Calu3 (cell line): Measurements from ENCODE around the gene PLAGL1. TPM values are rescaled to one million over a fixed set of nuclear protein-coding genes. Genes with fewer than 3 reads are reported as not detected.
"Not testable (repeated sequence)": the region's sequence is repeated elsewhere in the genome, so short reads cannot be mapped to it uniquely, and the experiment has no call there.

Experiments used
- BruUV-seq: library from RNA; stranded (reverse); fragments of 400-500 nt; replicated peaks from 2 replicates; lab custom pipeline; 2021; lab: Mats Ljungman, UMichigan
- CTCF ChIA-PET: fragments of 300-600 bp; sonication (Branson Sonifier 250); formaldehyde crosslinking; loops from one replicate; lab custom pipeline; 2022; ENCODE audit warnings: antibody characterized with exemption; lab: Charles Lee
- DNase-seq: peaks from one replicate; pipeline ENCODE4 v3.0.0; 2022
- H3K27ac Mint-ChIP-seq: one replicate; pipeline ENCODE4 v1.8.0; 2022; ENCODE audit warnings: mixed read lengths; ENCODE audit not compliant: unreplicated experiment
- H3K27me3 Mint-ChIP-seq: one replicate; pipeline ENCODE4 v1.8.0; 2022; ENCODE audit warnings: mixed read lengths; ENCODE audit not compliant: unreplicated experiment
- H3K36me3 Mint-ChIP-seq: one replicate; pipeline ENCODE4 v1.8.0; 2022; ENCODE audit warnings: mild to moderate bottlenecking, moderate library complexity, mixed read lengths; ENCODE audit not compliant: insufficient read depth, unreplicated experiment
- H3K4me1 Mint-ChIP-seq: one replicate; pipeline ENCODE4 v1.8.0; 2022; ENCODE audit warnings: mild to moderate bottlenecking, low read depth, mixed read lengths; ENCODE audit not compliant: unreplicated experiment
- H3K4me3 Mint-ChIP-seq: one replicate; pipeline ENCODE4 v1.8.0; 2022; ENCODE audit warnings: mild to moderate bottlenecking, low read depth, moderate library complexity, mixed read lengths; ENCODE audit not compliant: unreplicated experiment
- H3K9me3 Mint-ChIP-seq: one replicate; pipeline ENCODE4 v1.8.0; 2022; ENCODE audit warnings: low read depth, mixed read lengths; ENCODE audit not compliant: unreplicated experiment
- CTCF ChIP-seq: fragments of 200-600 bp; IDR thresholded peaks from one replicate; pipeline ENCODE4 v1.8.0; 2022; ENCODE audit warnings: antibody characterized with exemption; ENCODE audit not compliant: unreplicated experiment
- intact Hi-C: fragments of 100-400 bp; cut with micrococcal nuclease; formaldehyde crosslinking; loops from one replicate; pipeline ENCODE4 v1.10.0; 2022; ENCODE audit not compliant: unreplicated experiment
- total RNA-seq: library from RNA; stranded (reverse); gene quantifications from 2 replicates; pipeline ENCODE4 v1.2.3, GENCODE V29; 2022

The PLAGL1 gene
- total RNA-seq, 1 experiment from 2014 or later, result 9.8 TPM

GRCh38 chr6:144049386-144049785, 41.3 kb upstream of the PLAGL1 start:
- intact Hi-C loops, result no loop called here
- TF ChIP-seq CTCF, result no peak
- no peaks in the 10 kb centered on the region for H3K4me1 Mint-ChIP-seq
- no peak overlapping the region for H3K4me3 Mint-ChIP-seq
- CTCF ChIA-PET, result no interaction called here
- DNase-seq, result no peak
- BruUV-seq, result no TSS peak
- H3K27ac Mint-ChIP-seq, result no peak overlapping the region
- H3K36me3 Mint-ChIP-seq, result no peaks in the 10 kb centered on the region
- no peaks in the 10 kb centered on the region for H3K9me3 Mint-ChIP-seq
- H3K27me3 Mint-ChIP-seq, result peaks cover 13% of the 10 kb centered on the region

- no peak for TF ChIP-seq CTCF
- DNase-seq, result no peak
- peaks cover 13% of the 10 kb centered on the region for H3K27me3 Mint-ChIP-seq
- CTCF ChIA-PET, result no interaction called here
- no peak overlapping the region for H3K4me3 Mint-ChIP-seq
- no peaks in the 10 kb centered on the region for H3K36me3 Mint-ChIP-seq
- no TSS peak for BruUV-seq
- no peaks in the 10 kb centered on the region for H3K9me3 Mint-ChIP-seq
- no peaks in the 10 kb centered on the region for H3K4me1 Mint-ChIP-seq
- intact Hi-C loops, result no loop called here
- no peak overlapping the region for H3K27ac Mint-ChIP-seq
Measured at GRCh38 chr6:144047688-144048087, 39.6 kb upstream of the PLAGL1 start.

GRCh38 chr6:144046672-144047071, 38.6 kb upstream of the PLAGL1 start:
- H3K4me3 Mint-ChIP-seq, H3K9me3 Mint-ChIP-seq, H3K4me1 Mint-ChIP-seq, intact Hi-C loops, BruUV-seq, CTCF ChIA-PET, H3K36me3 Mint-ChIP-seq, DNase-seq, H3K27ac Mint-ChIP-seq: not testable (repeated sequence)
- H3K27me3 Mint-ChIP-seq, result peaks cover 13% of the 10 kb centered on the region

- H3K36me3 Mint-ChIP-seq, H3K9me3 Mint-ChIP-seq, intact Hi-C loops, CTCF ChIA-PET, BruUV-seq, H3K4me3 Mint-ChIP-seq, DNase-seq, H3K4me1 Mint-ChIP-seq, H3K27ac Mint-ChIP-seq: not testable (repeated sequence)
- peaks cover 13% of the 10 kb centered on the region for H3K27me3 Mint-ChIP-seq
Measured at GRCh38 chr6:144044989-144045388, 36.9 kb upstream of the PLAGL1 start.

GRCh38 chr6:144036835-144037195, 28.8 kb upstream of the PLAGL1 start:
- CTCF ChIA-PET, result interaction anchor here (1.0 to 2.1 kb wide), 2 partner anchors 95 to 97 kb away, joined by 3 to 4 read pairs; no protein-coding TSS in a partner anchor
- BruUV-seq, result no TSS peak
- Mint-ChIP-seq H3K36me3 (no peaks in the 10 kb centered on the region), H3K9me3 (peaks cover 5% of the 10 kb centered on the region), H3K27me3 (no peaks in the 10 kb centered on the region), H3K27ac (no peak overlapping the region), H3K4me1 (no peaks in the 10 kb centered on the region), H3K4me3 (no peak overlapping the region)
- no peak for TF ChIP-seq CTCF
- intact Hi-C loops, result no loop called here
- no peak for DNase-seq
